Mucosa of descending colon (tissue), 3 donors: ENCODE measurements around the gene RNASE7. TPM values are rescaled to one million over a fixed set of nuclear protein-coding genes. Genes with fewer than 3 reads are reported as not detected.

ENCODE experiments used
- ATAC-seq: fragments of 200-7000 bp; cut with Tn5 transposase; one replicate; pipeline ENCODE4 v1.9.1; 2020; ENCODE audit warnings: mild to moderate bottlenecking, moderate library complexity
- DNase-seq, 3 donors: peaks; one replicate each; pipeline ENCODE4 v3.0.0-alpha.2; 2020
- H3K36me3 ChIP-seq: fragments of 200-600 bp; one replicate; pipeline ENCODE4 v1.8.0; 2021; ENCODE audit warnings: low read depth, mild to moderate bottlenecking
- H3K4me1 ChIP-seq: fragments of 200-600 bp; one replicate; pipeline ENCODE4 v1.8.0; 2021; ENCODE audit warnings: low read depth, mild to moderate bottlenecking
- H3K4me3 ChIP-seq: fragments of 200-600 bp; one replicate; pipeline ENCODE4 v1.8.0; 2021; ENCODE audit warnings: mild to moderate bottlenecking
- H3K9me3 ChIP-seq: fragments of 200-600 bp; one replicate; pipeline ENCODE4 v1.8.0; 2021; ENCODE audit warnings: mild to moderate bottlenecking
- intact Hi-C, 2 donors: fragments of 100-400 bp; cut with DNase I in 1 of 2; cut with micrococcal nuclease in 1 of 2; formaldehyde crosslinking; loops; one replicate each; pipeline versions ENCODE4 v1.11.0 to v1.11.1; 2022; cut with DNase I, micrococcal nuclease
- total RNA-seq, 3 donors: library from RNA; stranded (reverse); fragmentation: NEBNext Ultra II Directional in 2 of 3; extraction: Animal tissue kit (Norgen Biotek cat#: 25700) in 2 of 3; gene quantifications; one replicate each; pipeline versions ENCODE4 v1.2.1 to v1.2.4, GENCODE V29; 2021 to 2023
- TF ChIP-seq, protein P1 (sequence below): fragments of 200-600 bp; IDR thresholded peaks from one replicate; pipeline ENCODE4 v1.8.0; 2022; ENCODE audit warnings: antibody characterized with exemption, mild to moderate bottlenecking
- donor health status: DM: no; HTN: no; CAD: no; lungs with moderate emphysema.
- donor health status: DM: no; HTN: no; CAD: no.
- donor health status: DM: no; HTN: yes; CAD: no.

The RNASE7 gene
- total RNA-seq, 3 donors from 2014 or later, result 0.19 to 0.32 TPM; not detected in 1

DNA sequence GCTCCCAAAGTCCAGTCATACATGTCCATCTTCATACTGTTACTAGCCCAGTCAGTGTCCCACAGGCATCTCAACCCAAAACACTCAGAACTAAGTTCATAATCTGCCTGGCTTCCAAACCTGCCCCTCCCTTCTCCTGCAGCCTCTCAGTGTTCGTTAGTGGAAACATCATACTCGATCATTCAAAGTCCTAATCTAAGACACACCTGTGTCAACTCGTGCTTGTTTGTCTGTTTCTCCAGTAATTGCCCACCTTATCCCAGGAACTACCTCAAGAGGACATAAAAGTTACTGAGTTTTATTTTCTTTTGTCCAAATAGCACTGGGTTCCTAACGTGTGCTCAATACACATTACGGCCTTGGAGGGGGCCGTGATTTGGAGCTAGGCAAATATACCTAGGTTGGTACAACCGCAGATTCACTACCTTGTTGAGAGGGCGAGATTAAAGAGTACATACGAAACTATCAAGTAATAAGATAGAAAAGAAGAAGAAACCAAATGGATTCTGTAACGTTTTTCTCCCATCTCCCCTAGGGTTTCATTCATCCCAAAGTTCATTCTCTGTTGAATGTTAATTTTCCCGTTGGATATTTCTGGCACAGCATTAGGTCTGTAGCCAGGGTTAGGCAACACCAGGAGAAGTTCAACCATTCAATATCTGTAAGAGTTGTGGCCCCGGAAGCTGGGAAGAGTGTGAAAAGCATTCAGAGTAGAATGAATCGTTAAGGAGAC lies 18.6 kb downstream of the RNASE7 start:
- H3K9me3 ChIP-seq, result no peaks in the 10 kb centered on the region
- ATAC-seq, result peak; percentile 69
- no peaks in the 10 kb centered on the region for H3K36me3 ChIP-seq
- DNase-seq, result peak in 1 of 3 donors; percentile 67
- H3K4me1 ChIP-seq, result peaks cover 7% of the 10 kb centered on the region
- intact Hi-C loops, result no loop called here
- TF ChIP-seq, protein P1, sequence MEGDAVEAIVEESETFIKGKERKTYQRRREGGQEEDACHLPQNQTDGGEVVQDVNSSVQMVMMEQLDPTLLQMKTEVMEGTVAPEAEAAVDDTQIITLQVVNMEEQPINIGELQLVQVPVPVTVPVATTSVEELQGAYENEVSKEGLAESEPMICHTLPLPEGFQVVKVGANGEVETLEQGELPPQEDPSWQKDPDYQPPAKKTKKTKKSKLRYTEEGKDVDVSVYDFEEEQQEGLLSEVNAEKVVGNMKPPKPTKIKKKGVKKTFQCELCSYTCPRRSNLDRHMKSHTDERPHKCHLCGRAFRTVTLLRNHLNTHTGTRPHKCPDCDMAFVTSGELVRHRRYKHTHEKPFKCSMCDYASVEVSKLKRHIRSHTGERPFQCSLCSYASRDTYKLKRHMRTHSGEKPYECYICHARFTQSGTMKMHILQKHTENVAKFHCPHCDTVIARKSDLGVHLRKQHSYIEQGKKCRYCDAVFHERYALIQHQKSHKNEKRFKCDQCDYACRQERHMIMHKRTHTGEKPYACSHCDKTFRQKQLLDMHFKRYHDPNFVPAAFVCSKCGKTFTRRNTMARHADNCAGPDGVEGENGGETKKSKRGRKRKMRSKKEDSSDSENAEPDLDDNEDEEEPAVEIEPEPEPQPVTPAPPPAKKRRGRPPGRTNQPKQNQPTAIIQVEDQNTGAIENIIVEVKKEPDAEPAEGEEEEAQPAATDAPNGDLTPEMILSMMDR, result no peak
- H3K4me3 ChIP-seq, result no peak overlapping the region

DNA sequence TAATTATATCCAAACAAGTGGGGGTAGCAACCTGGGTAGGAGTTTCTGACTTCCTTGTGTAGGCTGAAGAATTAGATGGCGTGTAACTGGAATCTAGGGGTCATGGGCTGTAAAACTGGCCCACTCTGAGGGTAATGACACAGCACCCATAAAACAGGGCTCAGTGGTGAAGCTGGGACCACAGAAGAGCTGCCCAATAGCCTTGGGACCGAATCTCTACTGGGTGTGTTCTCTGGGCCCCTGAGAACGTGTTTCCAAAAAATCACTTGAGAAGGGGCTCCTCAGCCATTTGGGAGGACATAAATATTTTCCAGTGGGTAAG lies 19.1 kb downstream of the RNASE7 start:
- TF ChIP-seq, protein P1, result no peak
- intact Hi-C loops, result no loop called here
- DNase-seq, result no peak
- no peak for ATAC-seq
- H3K4me1 ChIP-seq, result peaks cover 3% of the 10 kb centered on the region
- no peaks in the 10 kb centered on the region for H3K9me3 ChIP-seq
- no peaks in the 10 kb centered on the region for H3K36me3 ChIP-seq
- no peak overlapping the region for H3K4me3 ChIP-seq

DNA sequence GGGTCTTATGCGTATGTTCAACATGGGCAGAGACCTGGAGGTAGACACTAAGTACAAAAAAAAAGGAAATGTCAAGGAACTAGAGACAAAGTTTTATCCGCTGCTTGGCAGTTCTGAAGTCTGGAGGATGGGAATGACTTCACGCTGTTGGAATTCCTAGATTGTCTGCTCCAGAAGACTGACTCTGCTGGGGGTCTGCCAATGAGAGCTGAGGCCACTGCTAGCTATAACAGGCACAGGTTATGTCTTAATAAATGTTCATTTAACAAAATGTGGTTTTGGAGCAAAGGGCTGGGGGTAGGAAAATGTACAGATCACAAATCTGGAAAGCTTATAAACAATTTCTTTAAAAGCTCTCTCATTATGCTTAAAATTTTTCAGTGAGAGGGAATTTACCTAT lies 21.3 kb downstream of the RNASE7 start:
- ATAC-seq, result no peak
- H3K36me3 ChIP-seq, result no peaks in the 10 kb centered on the region
- peaks cover 1% of the 10 kb centered on the region for H3K4me1 ChIP-seq
- no peaks in the 10 kb centered on the region for H3K9me3 ChIP-seq
- intact Hi-C loops, result no loop called here
- DNase-seq, result no peak
- TF ChIP-seq, protein P1, result no peak
- no peak overlapping the region for H3K4me3 ChIP-seq

DNA sequence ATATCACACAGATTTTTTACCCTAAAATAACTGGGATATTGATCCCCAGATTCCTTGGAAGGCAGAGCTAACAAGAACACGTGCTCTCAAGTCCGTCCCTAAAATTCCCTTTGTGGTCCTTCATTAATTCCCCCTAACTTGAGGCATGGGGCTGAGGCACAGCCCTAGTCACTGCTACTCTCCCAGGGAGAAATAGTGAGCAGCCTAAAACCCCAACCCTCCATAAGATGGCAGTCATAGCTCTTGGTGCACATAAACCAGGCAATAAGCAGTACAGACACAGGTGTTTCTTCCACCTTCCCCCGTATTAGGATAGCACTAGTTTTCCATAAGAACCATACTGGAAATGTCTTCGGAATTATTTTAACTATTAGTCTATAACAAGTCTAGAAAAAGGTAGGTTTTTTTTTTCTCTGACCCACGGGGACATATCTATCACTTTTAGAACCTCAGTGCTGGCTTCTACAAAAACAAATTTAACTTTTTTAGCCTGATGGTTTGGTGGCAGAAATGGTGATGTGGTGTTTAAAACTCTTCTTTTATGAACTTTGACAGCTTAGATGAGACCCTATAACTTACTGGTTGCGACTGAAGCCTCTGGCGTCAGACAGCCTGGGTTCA lies 24.8 kb downstream of the RNASE7 start:
- TF ChIP-seq, protein P1, result no peak
- Histone ChIP-seq H3K4me1 (peaks cover 21% of the 10 kb centered on the region), H3K4me3 (no peak overlapping the region), H3K9me3 (no peaks in the 10 kb centered on the region), H3K36me3 (no peaks in the 10 kb centered on the region)
- peak in 1 of 3 donors; percentile 28 for DNase-seq
- ATAC-seq, result no peak
- intact Hi-C loops, result no loop called here

DNA sequence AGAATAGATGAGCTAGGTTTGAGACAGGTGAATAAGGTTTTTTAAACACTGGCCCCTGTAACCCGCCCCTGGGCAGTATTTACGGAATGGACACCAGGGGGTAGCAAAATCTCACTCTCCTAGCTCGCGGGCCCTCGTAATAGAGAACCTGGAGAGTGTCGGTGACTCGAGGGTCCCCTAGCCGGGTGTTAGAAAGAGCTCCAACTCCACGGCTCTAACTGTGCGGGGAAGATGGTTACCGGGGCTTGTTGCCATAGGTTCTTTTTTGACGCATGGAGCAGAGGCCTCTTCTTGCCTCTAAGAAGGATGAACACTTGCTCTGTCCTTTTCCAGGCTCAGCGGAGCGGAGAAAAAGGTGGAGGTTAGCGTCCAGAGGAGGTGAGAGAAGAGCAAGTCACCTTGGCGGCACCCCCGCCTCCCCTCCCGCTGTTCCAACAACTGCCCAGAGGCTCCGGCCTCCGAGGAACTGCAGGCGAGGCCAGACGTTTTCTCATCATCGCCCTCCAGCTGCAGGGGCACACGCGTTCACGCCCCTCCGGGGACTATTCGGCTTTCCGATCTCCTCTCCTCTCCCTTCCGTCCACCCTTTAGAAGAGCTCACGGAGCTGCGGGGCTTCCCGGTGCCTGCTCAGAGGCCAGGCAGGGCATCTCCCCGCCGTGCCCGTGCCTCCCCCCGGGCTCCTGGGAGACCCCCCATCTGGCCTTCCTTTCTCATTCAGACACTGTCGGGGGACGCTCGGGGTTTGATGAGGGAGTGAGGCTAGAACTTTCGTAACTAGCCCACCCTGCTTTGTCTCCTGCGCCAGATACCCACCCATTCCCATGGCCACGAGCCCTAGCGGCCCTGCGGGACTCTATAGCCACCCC lies 26.6 kb downstream of the RNASE7 start:
- DNase-seq (peak in 2 of 3 donors; percentile 58 to 70), ATAC-seq (peak; percentile 24)
- TF ChIP-seq, protein P1, result peak; percentile 13
- H3K4me3 ChIP-seq, result no peak overlapping the region
- H3K4me1 ChIP-seq, result peaks cover 29% of the 10 kb centered on the region
- intact Hi-C loops, result loop anchor here in 1 of 2 donors (2.0 kb wide), 1 partner anchor 36 kb away; no protein-coding TSS in a partner anchor
- no peaks in the 10 kb centered on the region for H3K36me3 ChIP-seq
- H3K9me3 ChIP-seq, result no peaks in the 10 kb centered on the region
